Neural progenitor cell (in vitro differentiated cells): Measurements from ENCODE around the gene HDAC4. TPM values are rescaled to one million over a fixed set of nuclear protein-coding genes. Genes with fewer than 3 reads are reported as not detected.

ENCODE experiments used
- DNase-seq: peaks from one replicate; pipeline ENCODE4 v3.0.0-alpha.2; 2016; ENCODE audit warnings: low spot score
- H2AFZ ChIP-seq: fragments of 200-600 bp; sonication (generic); replicated peaks from 2 replicates; pipeline ENCODE4 v1.6.1; 2016; ENCODE audit warnings: antibody characterized with exemption
- H3F3A ChIP-seq: fragments of 200-600 bp; sonication (generic); 2 replicates; pipeline ENCODE4 v1.6.1; 2016; ENCODE audit warnings: antibody characterized with exemption, low read depth
- H3K27ac ChIP-seq: fragments of 200-600 bp; sonication (generic); 2 replicates; pipeline ENCODE4 v1.5.1; 2016; ENCODE audit warnings: mild to moderate bottlenecking
- H3K27me3 ChIP-seq: fragments of 200-600 bp; sonication (generic); 2 replicates; pipeline ENCODE4 v1.6.1; 2016; ENCODE audit warnings: mild to moderate bottlenecking, moderate library complexity
- H3K36me3 ChIP-seq: fragments of 200-600 bp; sonication (generic); 2 replicates; pipeline ENCODE4 v1.5.1; 2016
- H3K4me1 ChIP-seq: fragments of 200-600 bp; sonication (generic); 2 replicates; pipeline ENCODE4 v1.6.1; 2016; ENCODE audit warnings: mixed run types
- H3K4me2 ChIP-seq: fragments of 200-600 bp; sonication (generic); 2 replicates; pipeline ENCODE4 v1.6.1; 2016
- H3K4me3 ChIP-seq: fragments of 200-600 bp; sonication (generic); 2 replicates; pipeline ENCODE4 v1.5.1; 2016
- H3K79me2 ChIP-seq: fragments of 200-600 bp; sonication (generic); 2 replicates; pipeline ENCODE4 v1.6.1; 2016; ENCODE audit warnings: low read depth
- H3K9ac ChIP-seq: fragments of 200-600 bp; sonication (generic); 2 replicates; pipeline ENCODE4 v1.6.1; 2016
- H3K9me3 ChIP-seq: fragments of 200-600 bp; sonication (generic); 2 replicates; pipeline ENCODE4 v1.5.1; 2016; ENCODE audit warnings: low read depth
- H4K20me1 ChIP-seq: fragments of 200-600 bp; sonication (generic); 2 replicates; pipeline ENCODE4 v1.6.1; 2016; ENCODE audit warnings: low read depth
- H3K27ac Mint-ChIP-seq: 3 replicates; pipeline ENCODE4 v1.8.0; 2021; ENCODE audit warnings: mixed read lengths
- H3K27me3 Mint-ChIP-seq: 2 replicates; pipeline ENCODE4 v1.8.0; 2022; ENCODE audit warnings: low read depth, mild to moderate bottlenecking, inconsistent platforms, moderate library complexity, mixed read lengths; ENCODE audit not compliant: insufficient read depth
- H3K36me3 Mint-ChIP-seq: 3 replicates; pipeline ENCODE4 v1.8.0; 2021; ENCODE audit warnings: mixed read lengths
- H3K4me1 Mint-ChIP-seq: 3 replicates; pipeline ENCODE4 v1.8.0; 2021; ENCODE audit warnings: mixed read lengths
- H3K4me3 Mint-ChIP-seq: 3 replicates; pipeline ENCODE4 v1.8.0; 2021; ENCODE audit warnings: mild to moderate bottlenecking, moderate library complexity, mixed read lengths
- H3K9me3 Mint-ChIP-seq: 3 replicates; pipeline ENCODE4 v1.8.0; 2020; ENCODE audit warnings: mixed read lengths
- CTCF ChIP-seq: fragments of 200-600 bp; sonication (generic); IDR thresholded peaks from 2 replicates; pipeline ENCODE4 v1.5.1; 2017; ENCODE audit warnings: antibody characterized with exemption, mild to moderate bottlenecking
- EZH2 ChIP-seq: fragments of 200-600 bp; sonication (generic); IDR thresholded peaks from 2 replicates; pipeline ENCODE4 v1.6.1; 2017; ENCODE audit warnings: antibody characterized with exemption, mild to moderate bottlenecking, moderate library complexity
- EZH2phosphoT487 ChIP-seq: fragments of 200-600 bp; sonication (generic); IDR thresholded peaks from 2 replicates; pipeline ENCODE4 v1.6.1; 2017; ENCODE audit warnings: antibody characterized with exemption
- total RNA-seq: library from RNA; depleted of rRNA; stranded (reverse); fragments of >200 nt; gene quantifications from 2 replicates; pipeline ENCODE4 v1.2.3, GENCODE V29; 2015; ENCODE audit warnings: low replicate concordance

HDAC4 gene
- total RNA-seq, 1 donor from 2014 or later: 36.0 TPM

- H3K36me3 ChIP-seq: no peaks in the 10 kb centered on the region
- no peaks in the 10 kb centered on the region for H3F3A ChIP-seq
- Mint-ChIP-seq H3K4me1 (peaks cover 6% of the 10 kb centered on the region), H3K36me3 (peaks cover 38% of the 10 kb centered on the region), H3K27me3 (peaks cover 7% of the 10 kb centered on the region), H3K4me3 (no peak overlapping the region), H3K27ac (no peak overlapping the region), H3K9me3 (no peaks in the 10 kb centered on the region)
- H3K4me2 ChIP-seq: no peak overlapping the region
- H3K27me3 ChIP-seq: no peaks in the 10 kb centered on the region
- H3K4me1 ChIP-seq: peaks cover 6% of the 10 kb centered on the region
- no peak overlapping the region for H3K4me3 ChIP-seq
- no peak overlapping the region for H3K9ac ChIP-seq
- H4K20me1 ChIP-seq: peaks cover 10% of the 10 kb centered on the region
- no peak overlapping the region for H3K27ac ChIP-seq
- no peaks in the 10 kb centered on the region for H3K79me2 ChIP-seq
- TF ChIP-seq CTCF (no peak), EZH2 (no peak), EZH2phosphoT487 (no peak)
- no peaks in the 10 kb centered on the region for H3K9me3 ChIP-seq
- no peak for DNase-seq
- no peak overlapping the region for H2AFZ ChIP-seq
Measured at GRCh38 chr2:239156516-239157265, 244.1 kb downstream of the HDAC4 start.

- no peaks in the 10 kb centered on the region for H3K27me3 ChIP-seq
- no peaks in the 10 kb centered on the region for H3K79me2 ChIP-seq
- Mint-ChIP-seq H3K27me3 (peaks cover 7% of the 10 kb centered on the region), H3K4me1 (peaks cover 6% of the 10 kb centered on the region), H3K27ac (no peak overlapping the region), H3K4me3 (no peak overlapping the region), H3K36me3 (peaks cover 31% of the 10 kb centered on the region), H3K9me3 (no peaks in the 10 kb centered on the region)
- H3K4me1 ChIP-seq: peaks cover 6% of the 10 kb centered on the region
- no peaks in the 10 kb centered on the region for H3F3A ChIP-seq
- TF ChIP-seq EZH2 (no peak), CTCF (no peak), EZH2phosphoT487 (no peak)
- H3K27ac ChIP-seq: no peak overlapping the region
- H3K36me3 ChIP-seq: no peaks in the 10 kb centered on the region
- no peaks in the 10 kb centered on the region for H3K9me3 ChIP-seq
- no peak overlapping the region for H3K4me2 ChIP-seq
- H3K4me3 ChIP-seq: no peak overlapping the region
- H4K20me1 ChIP-seq: peaks cover 10% of the 10 kb centered on the region
- no peak for DNase-seq
- H2AFZ ChIP-seq: no peak overlapping the region
- H3K9ac ChIP-seq: no peak overlapping the region
Measured at GRCh38 chr2:239155806-239156480, 244.9 kb downstream of the HDAC4 start.

- H3K27me3 Mint-ChIP-seq: peaks cover 6% of the 10 kb centered on the region
- H2AFZ ChIP-seq: no peak overlapping the region
- no peaks in the 10 kb centered on the region for H3K9me3 Mint-ChIP-seq
- no peak overlapping the region for H3K27ac Mint-ChIP-seq
- H3K27me3 ChIP-seq: no peaks in the 10 kb centered on the region
- no peak overlapping the region for H3K4me3 Mint-ChIP-seq
- H3K9me3 ChIP-seq: no peaks in the 10 kb centered on the region
- no peaks in the 10 kb centered on the region for H3K36me3 ChIP-seq
- peaks cover 25% of the 10 kb centered on the region for H3K36me3 Mint-ChIP-seq
- DNase-seq: no peak
- no peak overlapping the region for H3K4me3 ChIP-seq
- no peaks in the 10 kb centered on the region for H3K79me2 ChIP-seq
- peaks cover 6% of the 10 kb centered on the region for H3K4me1 ChIP-seq
- no peak for TF ChIP-seq EZH2
- H3K27ac ChIP-seq: no peak overlapping the region
- peaks cover 6% of the 10 kb centered on the region for H3K4me1 Mint-ChIP-seq
- no peaks in the 10 kb centered on the region for H3F3A ChIP-seq
- H3K9ac ChIP-seq: no peak overlapping the region
- H3K4me2 ChIP-seq: no peak overlapping the region
- H4K20me1 ChIP-seq: peaks cover 10% of the 10 kb centered on the region
Measured at GRCh38 chr2:239154971-239155805, 245.6 kb downstream of the HDAC4 start.
